ENCODE data around the gene TFG. TPM values are rescaled to one million over a fixed set of nuclear protein-coding genes. Genes with fewer than 3 reads are reported as not detected.

Gene TFG
- polyA plus RNA-seq, 2 donors, result 67.0 to 74.3 TPM

- Histone ChIP-seq H3K27me3 (ENCODE audit: control insufficient read depth in 1 of 2, insufficient read depth in 2 of 2, low read length in 2 of 2) (no peaks in the 10 kb centered on the region), H3K36me3 (ENCODE audit: control insufficient read depth in 2 of 2, insufficient read depth in 2 of 2, low read length in 1 of 2) (no peaks in the 10 kb centered on the region), H3K4me1 (ENCODE audit: control insufficient read depth in 2 of 2, insufficient read depth in 2 of 2, low read length in 1 of 2) (no peaks in the 10 kb centered on the region), H3K27ac (ENCODE audit: low read depth in 2 of 2, low read length in 1 of 2) (no peak overlapping the region), H3K4me3 (ENCODE audit: low read depth in 1 of 2, low read length in 2 of 2) (no peak overlapping the region), H3K9me3 (ENCODE audit: control insufficient read depth in 2 of 2, insufficient read depth in 1 of 2, low read depth in 1 of 2, low read length in 1 of 2) (no peaks in the 10 kb centered on the region)
- WGBS, 2 donors, result 74% methylated on average over 18 of the region's 18 CpGs
These were observed 26.2 kb upstream of the TFG start for GRCh38 chr3:100682854-100683760.

DNA sequence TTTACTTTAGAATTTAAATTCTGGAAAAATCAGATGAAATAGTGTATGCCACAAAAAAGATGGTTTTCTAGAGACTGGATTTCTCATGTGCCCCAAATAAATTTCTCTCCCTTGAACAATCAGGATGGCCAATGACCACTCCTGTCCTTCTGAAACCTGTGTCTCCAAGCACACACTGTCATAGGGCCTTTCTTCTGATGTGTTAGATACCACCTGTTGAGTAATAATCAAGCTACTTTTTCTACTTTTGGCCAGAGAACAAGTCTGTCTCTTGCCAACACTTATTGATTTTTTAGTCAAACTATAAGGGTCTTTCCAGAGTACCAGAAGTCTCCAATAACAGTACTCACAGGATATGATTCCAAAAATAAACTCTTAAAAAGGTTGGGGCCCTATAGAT is 16.1 kb upstream of the TFG start:
- H3K9me3 ChIP-seq (ENCODE audit: control insufficient read depth in 2 of 2, insufficient read depth in 1 of 2, low read depth in 1 of 2, low read length in 1 of 2), result peaks cover 0 to 5% of the 10 kb centered on the region in 2 donors
- H3K27ac ChIP-seq (ENCODE audit: low read depth in 2 of 2, low read length in 1 of 2), result no peak overlapping the region
- no peaks in the 10 kb centered on the region for H3K27me3 ChIP-seq (ENCODE audit: control insufficient read depth in 1 of 2, insufficient read depth in 2 of 2, low read length in 2 of 2)

DNA sequence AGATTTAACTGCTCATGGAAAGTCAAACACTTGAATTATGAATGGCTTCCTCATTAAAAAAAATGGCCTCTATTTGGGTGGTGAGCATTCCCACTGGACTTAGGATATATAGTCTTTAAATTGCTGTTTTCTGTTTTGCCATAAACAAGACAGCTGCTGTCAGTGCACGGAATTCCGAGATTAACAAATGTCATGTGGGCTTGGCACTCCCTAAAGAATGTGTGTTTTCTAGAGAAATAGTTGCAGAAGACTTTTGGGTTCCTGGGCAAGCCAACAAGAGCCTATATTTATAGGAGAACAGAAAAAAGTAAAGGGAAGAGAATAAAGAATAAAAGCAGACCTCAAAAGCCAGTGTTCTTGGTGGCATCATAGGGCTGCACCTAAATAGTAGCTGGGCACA is 13.6 kb upstream of the TFG start:
- Histone ChIP-seq H3K4me1 (ENCODE audit: control insufficient read depth in 2 of 2, insufficient read depth in 2 of 2, low read length in 1 of 2) (peaks cover 0 to 5% of the 10 kb centered on the region in 2 donors), H3K27ac (ENCODE audit: low read depth in 2 of 2, low read length in 1 of 2) (no peak overlapping the region), H3K4me3 (ENCODE audit: low read depth in 1 of 2, low read length in 2 of 2) (no peak overlapping the region), H3K36me3 (ENCODE audit: control insufficient read depth in 2 of 2, insufficient read depth in 2 of 2, low read length in 1 of 2) (no peaks in the 10 kb centered on the region), H3K27me3 (ENCODE audit: control insufficient read depth in 1 of 2, insufficient read depth in 2 of 2, low read length in 2 of 2) (no peaks in the 10 kb centered on the region), H3K9me3 (ENCODE audit: control insufficient read depth in 2 of 2, insufficient read depth in 1 of 2, low read depth in 1 of 2, low read length in 1 of 2) (peaks cover 0 to 5% of the 10 kb centered on the region in 2 donors)
- 53 to 67% methylated on average over 2 of the region's 2 CpGs for WGBS, 2 donors

More for the DNA sequence above, 16.1 kb upstream of the TFG start:
- no peaks in the 10 kb centered on the region for H3K36me3 ChIP-seq (ENCODE audit: control insufficient read depth in 2 of 2, insufficient read depth in 2 of 2, low read length in 1 of 2)
- H3K4me3 ChIP-seq (ENCODE audit: low read depth in 1 of 2, low read length in 2 of 2), result no peak overlapping the region
- H3K4me1 ChIP-seq (ENCODE audit: control insufficient read depth in 2 of 2, insufficient read depth in 2 of 2, low read length in 1 of 2), result peaks cover 0 to 5% of the 10 kb centered on the region in 2 donors

DNA sequence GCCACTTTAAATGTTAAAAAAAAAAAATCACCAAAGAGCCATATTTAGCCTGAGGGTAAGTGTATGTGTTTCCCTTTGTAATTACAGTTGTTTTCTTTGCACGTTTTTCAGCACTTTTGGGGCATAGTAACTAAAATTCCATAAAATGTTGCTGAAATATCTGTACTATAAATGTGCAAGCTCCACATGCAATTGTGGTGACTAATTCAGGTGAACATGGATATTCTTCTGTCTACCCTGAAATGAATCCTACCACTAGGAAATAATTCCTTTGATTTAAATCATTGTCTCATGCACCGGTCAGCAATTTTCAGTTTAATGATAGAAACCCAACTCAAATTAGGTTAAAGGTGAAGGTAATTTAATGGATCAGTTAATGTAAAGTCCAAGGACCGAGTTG is 13.1 kb upstream of the TFG start:
- H3K27ac ChIP-seq (ENCODE audit: low read depth in 2 of 2, low read length in 1 of 2), result no peak overlapping the region
- WGBS, 2 donors, result 53 to 54% methylated on average over 3 of the region's 3 CpGs
- peaks cover 0 to 5% of the 10 kb centered on the region in 2 donors for H3K4me1 ChIP-seq (ENCODE audit: control insufficient read depth in 2 of 2, insufficient read depth in 2 of 2, low read length in 1 of 2)
- no peaks in the 10 kb centered on the region for H3K27me3 ChIP-seq (ENCODE audit: control insufficient read depth in 1 of 2, insufficient read depth in 2 of 2, low read length in 2 of 2)
- H3K4me3 ChIP-seq (ENCODE audit: low read depth in 1 of 2, low read length in 2 of 2), result no peak overlapping the region
- H3K36me3 ChIP-seq (ENCODE audit: control insufficient read depth in 2 of 2, insufficient read depth in 2 of 2, low read length in 1 of 2), result no peaks in the 10 kb centered on the region
- H3K9me3 ChIP-seq (ENCODE audit: control insufficient read depth in 2 of 2, insufficient read depth in 1 of 2, low read depth in 1 of 2, low read length in 1 of 2), result peaks cover 0 to 5% of the 10 kb centered on the region in 2 donors

DNA sequence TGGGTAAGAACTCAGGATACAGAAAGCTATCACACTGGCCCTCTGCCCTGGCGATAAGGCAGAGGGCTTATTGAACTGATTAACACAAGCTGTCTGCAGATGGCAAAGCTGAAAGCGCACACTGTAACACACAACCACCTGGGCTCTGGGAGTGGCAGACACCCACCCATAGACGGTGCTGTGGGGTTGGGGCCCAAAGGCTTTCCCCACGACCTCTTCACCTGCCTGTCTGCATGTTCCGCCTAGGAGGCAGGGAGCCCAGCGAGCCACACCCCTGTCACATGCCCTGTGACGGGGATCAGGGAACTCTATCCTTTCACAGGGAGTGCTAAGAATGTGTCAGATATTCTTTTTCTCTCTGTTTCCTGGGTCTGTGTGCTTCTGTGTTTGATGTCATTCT is 12.1 kb upstream of the TFG start:
- WGBS, 2 donors, result 66 to 78% methylated on average over 7 of the region's 7 CpGs

DNA sequence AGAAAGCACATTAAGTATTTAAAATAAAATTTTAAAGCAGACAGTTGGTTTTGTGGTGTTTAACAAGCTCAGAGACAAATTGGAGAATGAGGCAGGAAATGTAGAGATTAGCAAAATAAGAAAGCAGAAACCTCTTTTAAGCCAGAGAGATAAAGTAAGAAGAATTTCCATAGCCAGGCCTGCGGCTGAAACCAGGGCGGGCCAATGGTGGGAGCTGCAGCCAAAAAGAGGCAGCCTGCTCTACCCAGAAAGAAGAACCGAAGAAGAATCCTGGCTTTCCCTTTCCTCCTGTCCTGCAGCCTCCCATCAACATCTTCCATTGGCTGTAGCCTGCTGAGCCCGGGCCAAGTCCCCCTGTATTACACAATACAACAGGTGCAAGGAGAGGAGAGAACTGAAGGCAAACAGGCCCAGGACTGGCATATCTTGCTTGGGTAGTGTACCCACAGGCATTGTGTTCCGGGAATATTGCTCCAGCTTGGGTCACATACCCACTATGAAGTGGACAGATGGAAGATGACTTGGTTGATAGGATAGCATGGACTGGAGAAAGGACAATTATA is 11.5 kb upstream of the TFG start:
- Histone ChIP-seq H3K27ac (ENCODE audit: low read depth in 2 of 2, low read length in 1 of 2) (no peak overlapping the region), H3K4me3 (ENCODE audit: low read depth in 1 of 2, low read length in 2 of 2) (no peak overlapping the region)
- WGBS, 2 donors, result 74 to 80% methylated on average over 5 of the region's 5 CpGs

More for the DNA sequence above, 12.1 kb upstream of the TFG start:
- H3K27me3 ChIP-seq (ENCODE audit: control insufficient read depth in 1 of 2, insufficient read depth in 2 of 2, low read length in 2 of 2), result no peaks in the 10 kb centered on the region
- H3K27ac ChIP-seq (ENCODE audit: low read depth in 2 of 2, low read length in 1 of 2), result no peak overlapping the region
- no peaks in the 10 kb centered on the region for H3K36me3 ChIP-seq (ENCODE audit: control insufficient read depth in 2 of 2, insufficient read depth in 2 of 2, low read length in 1 of 2)
- H3K9me3 ChIP-seq (ENCODE audit: control insufficient read depth in 2 of 2, insufficient read depth in 1 of 2, low read depth in 1 of 2, low read length in 1 of 2), result peaks cover 0 to 5% of the 10 kb centered on the region in 2 donors
- H3K4me1 ChIP-seq (ENCODE audit: control insufficient read depth in 2 of 2, insufficient read depth in 2 of 2, low read length in 1 of 2), result peaks cover 0 to 5% of the 10 kb centered on the region in 2 donors
- H3K4me3 ChIP-seq (ENCODE audit: low read depth in 1 of 2, low read length in 2 of 2), result no peak overlapping the region

GRCh38 chr3:100698736-100699135 is 10.6 kb upstream of the TFG start:
- 46 to 52% methylated on average over 3 of the region's 3 CpGs for WGBS, 2 donors
- Histone ChIP-seq H3K36me3 (ENCODE audit: control insufficient read depth in 2 of 2, insufficient read depth in 2 of 2, low read length in 1 of 2) (no peaks in the 10 kb centered on the region), H3K9me3 (ENCODE audit: control insufficient read depth in 2 of 2, insufficient read depth in 1 of 2, low read depth in 1 of 2, low read length in 1 of 2) (peaks cover 0 to 5% of the 10 kb centered on the region in 2 donors), H3K4me1 (ENCODE audit: control insufficient read depth in 2 of 2, insufficient read depth in 2 of 2, low read length in 1 of 2) (peaks cover 0 to 5% of the 10 kb centered on the region in 2 donors), H3K27me3 (ENCODE audit: control insufficient read depth in 1 of 2, insufficient read depth in 2 of 2, low read length in 2 of 2) (no peaks in the 10 kb centered on the region), H3K4me3 (ENCODE audit: low read depth in 1 of 2, low read length in 2 of 2) (no peak overlapping the region), H3K27ac (ENCODE audit: low read depth in 2 of 2, low read length in 1 of 2) (no peak overlapping the region)

More for the DNA sequence above, 11.5 kb upstream of the TFG start:
- peaks cover 0 to 5% of the 10 kb centered on the region in 2 donors for H3K9me3 ChIP-seq (ENCODE audit: control insufficient read depth in 2 of 2, insufficient read depth in 1 of 2, low read depth in 1 of 2, low read length in 1 of 2)
- peaks cover 0 to 5% of the 10 kb centered on the region in 2 donors for H3K4me1 ChIP-seq (ENCODE audit: control insufficient read depth in 2 of 2, insufficient read depth in 2 of 2, low read length in 1 of 2)
- no peaks in the 10 kb centered on the region for H3K36me3 ChIP-seq (ENCODE audit: control insufficient read depth in 2 of 2, insufficient read depth in 2 of 2, low read length in 1 of 2)
- no peaks in the 10 kb centered on the region for H3K27me3 ChIP-seq (ENCODE audit: control insufficient read depth in 1 of 2, insufficient read depth in 2 of 2, low read length in 2 of 2)

DNA sequence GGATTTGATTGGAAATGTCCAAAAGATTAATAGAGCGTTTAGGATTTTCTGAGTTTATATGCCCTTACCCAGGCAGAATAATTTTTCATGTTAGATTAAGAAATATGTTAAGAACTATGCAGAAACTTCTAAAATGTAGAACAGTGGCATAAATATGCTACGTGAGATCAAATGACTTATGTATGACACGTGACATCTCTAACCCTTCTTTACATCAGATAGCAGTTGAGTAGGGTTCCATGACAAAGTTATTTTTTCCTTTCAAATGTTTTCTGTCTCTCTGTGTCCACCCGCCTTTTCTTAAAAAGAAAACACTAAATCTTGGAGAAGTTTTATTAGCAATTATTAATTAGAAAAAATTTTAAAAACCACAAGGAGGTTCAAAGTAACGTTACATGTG is 8.6 kb upstream of the TFG start:
- H3K36me3 ChIP-seq (ENCODE audit: control insufficient read depth in 2 of 2, insufficient read depth in 2 of 2, low read length in 1 of 2), result no peaks in the 10 kb centered on the region
- no peak overlapping the region for H3K4me3 ChIP-seq (ENCODE audit: low read depth in 1 of 2, low read length in 2 of 2)
- H3K27ac ChIP-seq (ENCODE audit: low read depth in 2 of 2, low read length in 1 of 2), result no peak overlapping the region
- WGBS, 2 donors, result 87 to 91% methylated on average over 5 of the region's 5 CpGs
- no peaks in the 10 kb centered on the region for H3K27me3 ChIP-seq (ENCODE audit: control insufficient read depth in 1 of 2, insufficient read depth in 2 of 2, low read length in 2 of 2)
- peaks cover 0 to 5% of the 10 kb centered on the region in 2 donors for H3K9me3 ChIP-seq (ENCODE audit: control insufficient read depth in 2 of 2, insufficient read depth in 1 of 2, low read depth in 1 of 2, low read length in 1 of 2)
- peaks cover 0 to 5% of the 10 kb centered on the region in 2 donors for H3K4me1 ChIP-seq (ENCODE audit: control insufficient read depth in 2 of 2, insufficient read depth in 2 of 2, low read length in 1 of 2)

DNA sequence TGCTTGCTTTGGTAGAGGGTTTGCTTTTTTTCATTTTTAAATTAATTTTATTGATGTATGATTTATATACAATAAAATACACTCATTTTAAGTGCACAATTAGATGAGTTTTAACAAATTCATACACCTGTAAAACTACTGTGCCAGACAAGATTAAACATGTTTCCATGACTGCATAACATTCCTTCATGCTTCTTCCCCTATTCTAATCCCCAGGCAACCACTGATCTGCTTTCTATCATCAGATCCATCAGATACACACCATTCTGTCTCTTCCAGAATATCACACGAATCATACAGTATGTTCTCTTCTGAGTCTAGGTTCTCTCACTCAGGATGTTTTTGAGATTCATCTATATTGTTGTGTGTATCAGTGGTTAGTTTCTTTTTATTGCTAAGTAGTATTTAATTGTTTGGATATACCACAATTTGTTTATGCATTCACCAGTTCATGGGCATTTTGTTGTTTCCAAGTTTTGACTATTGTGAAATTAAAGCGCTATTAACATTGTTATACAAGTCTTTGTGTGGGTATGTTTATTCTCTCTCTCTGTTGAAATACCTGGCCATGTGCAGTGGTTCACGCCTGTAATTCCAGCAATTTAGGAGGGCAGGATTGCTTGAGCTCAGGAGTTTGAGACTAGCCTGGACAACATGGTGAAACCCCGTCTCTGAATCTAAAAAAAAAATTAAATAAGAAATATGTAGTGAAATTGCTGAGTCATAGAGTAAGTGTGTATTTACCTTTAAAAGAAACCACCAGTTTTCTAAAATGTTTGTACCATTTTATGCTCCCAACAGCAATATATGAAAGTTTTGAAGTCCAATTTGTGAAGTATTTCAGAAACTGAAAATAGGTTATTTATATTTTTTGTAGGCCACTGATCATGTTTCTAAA is 7.0 kb upstream of the TFG start:
- no peaks in the 10 kb centered on the region for H3K36me3 ChIP-seq (ENCODE audit: control insufficient read depth in 2 of 2, insufficient read depth in 2 of 2, low read length in 1 of 2)
- WGBS, 2 donors, result 52 to 68% methylated on average over 4 of the region's 4 CpGs
- H3K4me3 ChIP-seq (ENCODE audit: low read depth in 1 of 2, low read length in 2 of 2), result no peak overlapping the region
- no peaks in the 10 kb centered on the region for H3K9me3 ChIP-seq (ENCODE audit: control insufficient read depth in 2 of 2, insufficient read depth in 1 of 2, low read depth in 1 of 2, low read length in 1 of 2)
- peaks cover 0 to 2% of the 10 kb centered on the region in 2 donors for H3K4me1 ChIP-seq (ENCODE audit: control insufficient read depth in 2 of 2, insufficient read depth in 2 of 2, low read length in 1 of 2)
- no peaks in the 10 kb centered on the region for H3K27me3 ChIP-seq (ENCODE audit: control insufficient read depth in 1 of 2, insufficient read depth in 2 of 2, low read length in 2 of 2)
- no peak overlapping the region for H3K27ac ChIP-seq (ENCODE audit: low read depth in 2 of 2, low read length in 1 of 2)

All from esophagus (tissue), 2 donors.